Activated B cell treated with CpG ODN at 0.5 μM for 24 hours (primary cell): ENCODE measurements around the gene SHANK2. TPM values are rescaled to one million over a fixed set of nuclear protein-coding genes. Genes with fewer than 3 reads are reported as not detected.

ENCODE experiments used
- ATAC-seq: fragments of 200-7000 bp; cut with Tn5 transposase; one replicate; pipeline ENCODE4 v1.10.0; 2021; ENCODE audit warnings: low read depth, mild to moderate bottlenecking, moderate library complexity
- CTCF ChIA-PET: fragments of 350-600 bp; sonication (Branson Sonifier 250); formaldehyde crosslinking; loops from one replicate; lab custom pipeline; 2021; ENCODE audit warnings: antibody characterized with exemption; lab: Charles Lee
- POLR2A ChIA-PET: fragments of 350-600 bp; sonication (Branson Sonifier 250); formaldehyde crosslinking; loops from one replicate; lab custom pipeline; 2021; ENCODE audit warnings: antibody characterized with exemption; lab: Charles Lee
- DNase-seq: peaks from one replicate; pipeline ENCODE4 v3.0.0; 2022
- H3K27ac Mint-ChIP-seq: one replicate; pipeline ENCODE4 v1.8.0; 2020; ENCODE audit warnings: mixed read lengths
- H3K27me3 Mint-ChIP-seq: one replicate; pipeline ENCODE4 v1.8.0; 2021; ENCODE audit warnings: mixed read lengths
- H3K36me3 Mint-ChIP-seq: one replicate; pipeline ENCODE4 v1.8.0; 2021; ENCODE audit warnings: low read depth, mixed read lengths
- H3K4me1 Mint-ChIP-seq: one replicate; pipeline ENCODE4 v1.8.0; 2021; ENCODE audit warnings: mixed read lengths
- H3K4me3 Mint-ChIP-seq: one replicate; pipeline ENCODE4 v1.8.0; 2020; ENCODE audit warnings: mild to moderate bottlenecking, mixed read lengths
- H3K9me3 Mint-ChIP-seq: one replicate; pipeline ENCODE4 v1.8.0; 2020; ENCODE audit warnings: mixed read lengths
- intact Hi-C: fragments of 100-400 bp; cut with micrococcal nuclease; formaldehyde crosslinking; loops from one replicate; pipeline ENCODE4 v1.15.1; 2024
- total RNA-seq: library from RNA; stranded (reverse); gene quantifications from 2 replicates; pipeline ENCODE4 v1.2.3, GENCODE V29; 2022
- TF ChIP-seq, protein P1 (sequence below): fragments of 200-600 bp; IDR thresholded peaks from one replicate; pipeline ENCODE4 v1.8.0; 2022; ENCODE audit warnings: antibody characterized with exemption, mild to moderate bottlenecking

The SHANK2 gene
- total RNA-seq, 1 donor from 2014 or later = 0.24 TPM

DNA sequence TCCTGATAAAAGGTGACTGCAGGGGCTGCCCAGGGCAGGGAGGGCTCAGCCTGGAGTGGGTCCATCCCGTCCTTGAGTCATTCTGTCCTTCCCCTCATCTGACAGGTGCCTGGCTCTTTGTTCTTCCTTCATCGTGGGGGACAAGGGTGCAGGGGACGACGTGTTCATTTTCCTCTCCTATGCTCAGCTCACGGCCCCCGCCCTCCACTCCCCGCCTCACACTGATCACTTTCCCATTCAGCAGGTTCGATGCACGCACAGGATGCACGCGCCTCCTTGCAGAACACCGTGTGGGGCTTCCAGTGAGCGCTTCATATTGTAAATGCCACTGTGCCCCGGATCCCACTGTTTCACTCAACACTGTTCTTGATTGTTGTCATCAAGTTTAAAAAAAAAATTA is 32.7 kb upstream of the SHANK2 start:
- H3K4me1 Mint-ChIP-seq = no peaks in the 10 kb centered on the region
- TF ChIP-seq, protein P1, sequence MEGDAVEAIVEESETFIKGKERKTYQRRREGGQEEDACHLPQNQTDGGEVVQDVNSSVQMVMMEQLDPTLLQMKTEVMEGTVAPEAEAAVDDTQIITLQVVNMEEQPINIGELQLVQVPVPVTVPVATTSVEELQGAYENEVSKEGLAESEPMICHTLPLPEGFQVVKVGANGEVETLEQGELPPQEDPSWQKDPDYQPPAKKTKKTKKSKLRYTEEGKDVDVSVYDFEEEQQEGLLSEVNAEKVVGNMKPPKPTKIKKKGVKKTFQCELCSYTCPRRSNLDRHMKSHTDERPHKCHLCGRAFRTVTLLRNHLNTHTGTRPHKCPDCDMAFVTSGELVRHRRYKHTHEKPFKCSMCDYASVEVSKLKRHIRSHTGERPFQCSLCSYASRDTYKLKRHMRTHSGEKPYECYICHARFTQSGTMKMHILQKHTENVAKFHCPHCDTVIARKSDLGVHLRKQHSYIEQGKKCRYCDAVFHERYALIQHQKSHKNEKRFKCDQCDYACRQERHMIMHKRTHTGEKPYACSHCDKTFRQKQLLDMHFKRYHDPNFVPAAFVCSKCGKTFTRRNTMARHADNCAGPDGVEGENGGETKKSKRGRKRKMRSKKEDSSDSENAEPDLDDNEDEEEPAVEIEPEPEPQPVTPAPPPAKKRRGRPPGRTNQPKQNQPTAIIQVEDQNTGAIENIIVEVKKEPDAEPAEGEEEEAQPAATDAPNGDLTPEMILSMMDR = no peak
- POLR2A ChIA-PET = no interaction called here
- H3K9me3 Mint-ChIP-seq = peaks cover 11% of the 10 kb centered on the region
- ATAC-seq (no peak), DNase-seq (no peak)
- no peak overlapping the region for H3K4me3 Mint-ChIP-seq
- CTCF ChIA-PET = no interaction called here
- no peak overlapping the region for H3K27ac Mint-ChIP-seq
- intact Hi-C loops = no loop called here
- peaks cover under 1% of the 10 kb centered on the region for H3K27me3 Mint-ChIP-seq
- no peaks in the 10 kb centered on the region for H3K36me3 Mint-ChIP-seq

DNA sequence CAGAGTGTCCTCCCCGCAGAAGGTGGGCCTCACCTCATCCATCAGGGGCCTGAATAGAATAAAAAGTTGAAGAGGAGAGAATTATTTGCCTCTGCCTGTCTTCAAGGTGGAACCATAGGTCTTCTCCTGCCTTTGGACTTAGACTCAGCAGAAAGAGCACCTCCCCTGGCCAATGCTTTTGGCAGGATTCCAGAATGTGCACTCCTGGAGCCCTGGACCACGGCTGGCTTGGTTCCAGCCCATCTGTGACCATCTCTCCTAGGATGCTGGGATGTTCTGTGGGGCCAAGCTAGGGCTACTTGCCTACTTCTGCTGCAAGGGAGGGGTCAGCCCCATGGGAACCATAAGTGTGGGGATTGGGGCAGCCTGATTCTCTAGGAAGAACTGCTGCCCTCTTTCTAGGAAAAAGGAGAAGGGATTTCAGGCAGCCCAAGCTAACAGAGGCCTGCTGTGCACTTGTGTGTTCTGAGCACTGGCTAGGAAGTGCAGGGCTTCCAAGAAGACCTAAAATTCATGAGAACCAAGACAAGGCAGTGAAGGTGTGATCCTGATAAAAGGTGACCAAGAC is 32.2 kb upstream of the SHANK2 start:
- no peak overlapping the region for H3K27ac Mint-ChIP-seq
- POLR2A ChIA-PET = no interaction called here
- H3K27me3 Mint-ChIP-seq = no peaks in the 10 kb centered on the region
- CTCF ChIA-PET = no interaction called here
- TF ChIP-seq, protein P1 = no peak
- ATAC-seq (no peak), DNase-seq (no peak)
- H3K4me3 Mint-ChIP-seq = no peak overlapping the region
- H3K9me3 Mint-ChIP-seq = peaks cover 6% of the 10 kb centered on the region
- H3K4me1 Mint-ChIP-seq = no peaks in the 10 kb centered on the region
- H3K36me3 Mint-ChIP-seq = no peaks in the 10 kb centered on the region
- intact Hi-C loops = no loop called here

DNA sequence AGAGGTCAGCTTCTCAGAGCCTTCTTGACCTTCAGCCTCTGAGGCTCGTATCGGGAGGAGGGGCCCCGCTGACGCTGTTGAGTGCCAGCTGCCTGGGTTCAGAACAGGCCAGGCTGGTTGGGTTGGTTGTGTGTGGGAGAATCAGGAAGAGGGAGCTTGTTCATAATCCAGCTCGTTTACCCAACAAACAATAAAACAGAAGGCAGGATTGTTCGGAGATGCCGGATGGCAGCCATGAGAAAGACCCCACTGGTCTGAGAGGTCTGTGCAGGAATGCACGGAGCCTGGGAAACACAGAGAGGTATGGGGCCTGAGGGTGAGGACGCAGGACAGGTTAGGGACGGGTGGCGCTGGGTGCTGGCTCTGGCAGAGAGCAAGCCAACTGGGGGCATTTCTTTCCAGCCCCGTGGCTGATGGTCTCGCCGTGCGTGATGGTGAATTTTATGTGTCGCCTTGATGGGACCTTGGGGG is 31.6 kb upstream of the SHANK2 start:
- POLR2A ChIA-PET = no interaction called here
- H3K27me3 Mint-ChIP-seq = no peaks in the 10 kb centered on the region
- intact Hi-C loops = no loop called here
- DNase-seq (no peak), ATAC-seq (no peak)
- no peaks in the 10 kb centered on the region for H3K4me1 Mint-ChIP-seq
- no peaks in the 10 kb centered on the region for H3K9me3 Mint-ChIP-seq
- H3K36me3 Mint-ChIP-seq = no peaks in the 10 kb centered on the region
- TF ChIP-seq, protein P1 = no peak
- no peak overlapping the region for H3K4me3 Mint-ChIP-seq
- H3K27ac Mint-ChIP-seq = no peak overlapping the region
- CTCF ChIA-PET = no interaction called here

DNA sequence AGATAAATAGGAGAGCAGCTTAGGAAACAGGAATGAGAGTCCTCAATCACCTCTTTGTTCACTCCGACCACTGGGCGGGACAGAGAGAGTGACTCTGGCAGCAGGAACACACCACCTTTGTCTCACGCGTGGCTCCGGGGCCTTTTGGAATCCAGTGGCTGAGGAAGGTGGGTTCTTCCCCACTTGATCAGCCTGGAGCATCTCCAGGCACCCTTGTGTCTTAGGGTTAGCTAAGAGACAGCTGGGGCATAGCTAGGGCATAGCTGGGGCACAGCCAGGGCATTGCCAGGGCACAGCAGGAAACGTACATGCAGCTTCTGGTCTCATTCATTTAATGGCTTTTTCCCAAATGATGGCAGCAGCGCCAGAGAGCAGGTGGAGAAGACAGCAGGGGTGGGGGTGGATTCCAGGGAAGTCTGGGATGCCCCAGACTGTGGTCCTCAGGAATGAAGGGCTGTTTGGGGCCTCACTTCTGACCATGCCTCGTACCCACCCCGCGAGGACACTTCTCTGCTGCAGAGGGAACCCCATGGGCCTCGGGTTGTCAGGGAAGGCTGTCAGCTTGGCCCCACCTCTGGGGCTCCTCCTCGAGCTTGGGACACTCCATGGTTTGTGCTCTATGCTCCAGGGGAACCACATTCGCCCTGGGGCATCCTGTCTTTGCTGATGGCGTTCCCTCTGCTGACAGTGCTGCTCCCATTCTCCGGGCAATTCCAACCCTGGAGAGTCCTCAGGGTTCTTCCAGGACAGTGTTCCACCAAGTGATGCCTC is 30.4 kb upstream of the SHANK2 start:
- DNase-seq (no peak), ATAC-seq (no peak)
- no peaks in the 10 kb centered on the region for H3K36me3 Mint-ChIP-seq
- ChIA-PET POLR2A (no interaction called here), CTCF (no interaction called here)
- no peak overlapping the region for H3K27ac Mint-ChIP-seq
- no peaks in the 10 kb centered on the region for H3K9me3 Mint-ChIP-seq
- no peaks in the 10 kb centered on the region for H3K4me1 Mint-ChIP-seq
- no peaks in the 10 kb centered on the region for H3K27me3 Mint-ChIP-seq
- no peak overlapping the region for H3K4me3 Mint-ChIP-seq
- intact Hi-C loops = no loop called here
- TF ChIP-seq, protein P1 = no peak

DNA sequence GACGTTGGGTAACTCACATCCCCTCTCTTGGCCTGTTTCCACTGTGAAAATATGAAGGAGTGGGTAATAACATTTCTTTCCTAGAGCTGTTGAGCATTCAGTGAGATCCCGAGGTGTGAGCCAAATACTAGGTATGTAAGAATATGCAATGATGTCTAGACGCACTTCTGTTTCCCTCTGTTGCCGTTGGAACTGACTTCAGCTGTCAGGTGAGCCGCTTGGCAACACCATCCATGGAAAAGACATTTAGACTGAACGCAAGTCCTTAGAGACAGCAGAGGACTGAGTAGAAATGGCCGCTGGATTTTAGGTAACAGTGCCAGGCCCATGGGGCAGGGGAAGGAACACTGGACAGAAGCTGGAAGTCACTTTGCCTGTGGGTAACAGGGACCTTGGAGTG is 29.5 kb upstream of the SHANK2 start:
- intact Hi-C loops = no loop called here
- DNase-seq (no peak), ATAC-seq (no peak)
- no peaks in the 10 kb centered on the region for H3K36me3 Mint-ChIP-seq
- H3K27me3 Mint-ChIP-seq = peaks cover 6% of the 10 kb centered on the region
- H3K4me3 Mint-ChIP-seq = no peak overlapping the region
- ChIA-PET POLR2A (no interaction called here), CTCF (no interaction called here)
- TF ChIP-seq, protein P1 = no peak
- no peak overlapping the region for H3K27ac Mint-ChIP-seq
- no peaks in the 10 kb centered on the region for H3K4me1 Mint-ChIP-seq
- H3K9me3 Mint-ChIP-seq = no peaks in the 10 kb centered on the region
